SKM-1 (cell line): Measurements from ENCODE around the gene CDH18.

Source experiments
- DNase-seq: peaks from one replicate; lab custom pipeline; 2025; ENCODE audit not compliant: unreplicated experiment; lab: John Stamatoyannopoulos, UW

The CDH18 gene

DNA sequence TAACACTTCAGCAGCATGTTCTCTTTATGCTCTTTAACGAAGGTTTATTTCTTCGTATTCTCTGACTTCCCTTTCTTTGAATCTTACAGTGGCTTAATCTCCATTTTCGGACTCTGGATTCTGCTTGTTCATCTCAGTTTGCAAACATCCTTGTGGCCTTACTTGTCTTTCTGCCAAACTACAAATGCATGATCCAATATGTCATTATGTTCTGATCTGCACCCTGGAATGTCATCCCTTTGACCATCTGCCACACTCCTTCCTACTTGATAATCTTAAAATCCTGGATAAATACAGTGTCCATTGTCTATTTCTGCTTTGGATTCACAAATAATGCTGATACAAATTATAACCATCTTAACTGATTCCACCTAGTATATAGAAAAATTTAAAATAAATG lies 499.2 kb downstream of the CDH18 start:
- no peak for DNase-seq

DNA sequence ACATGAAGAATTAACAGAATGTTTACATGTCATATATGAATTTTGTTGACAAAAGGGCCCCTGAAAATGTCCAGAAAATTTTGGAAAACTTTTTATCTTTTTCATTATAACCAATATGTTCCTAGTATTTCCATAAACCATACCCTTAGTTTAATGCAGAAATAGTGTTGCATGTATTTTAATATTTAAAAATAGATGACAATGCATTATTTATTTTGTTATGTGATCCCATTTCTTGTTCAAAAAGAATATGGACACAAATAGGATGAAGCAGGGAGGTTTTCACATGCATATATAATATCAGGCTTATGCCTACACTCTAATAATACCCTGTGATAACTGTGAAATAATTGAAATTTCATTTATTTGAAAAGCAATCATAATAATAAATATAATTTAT lies 500.5 kb downstream of the CDH18 start:
- DNase-seq = no peak

DNA sequence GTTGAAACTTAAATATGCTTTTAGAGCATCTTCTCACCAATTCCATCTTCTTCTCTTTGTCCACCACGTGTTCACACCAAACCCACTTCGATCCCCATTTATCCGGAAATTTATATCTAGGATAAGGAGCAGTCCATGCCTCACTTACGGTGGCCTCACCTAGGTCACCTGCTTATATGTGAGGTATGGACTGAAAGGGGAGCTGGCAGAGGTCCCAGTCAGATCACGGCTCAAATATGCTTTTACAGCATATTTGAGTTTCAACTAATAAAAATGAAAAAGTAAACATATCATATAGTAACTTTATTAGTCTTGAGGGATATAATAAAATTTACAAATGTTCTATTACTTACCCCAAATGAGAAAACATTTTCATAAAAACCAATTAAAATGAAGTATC lies 508.4 kb downstream of the CDH18 start:
- no peak for DNase-seq

DNA sequence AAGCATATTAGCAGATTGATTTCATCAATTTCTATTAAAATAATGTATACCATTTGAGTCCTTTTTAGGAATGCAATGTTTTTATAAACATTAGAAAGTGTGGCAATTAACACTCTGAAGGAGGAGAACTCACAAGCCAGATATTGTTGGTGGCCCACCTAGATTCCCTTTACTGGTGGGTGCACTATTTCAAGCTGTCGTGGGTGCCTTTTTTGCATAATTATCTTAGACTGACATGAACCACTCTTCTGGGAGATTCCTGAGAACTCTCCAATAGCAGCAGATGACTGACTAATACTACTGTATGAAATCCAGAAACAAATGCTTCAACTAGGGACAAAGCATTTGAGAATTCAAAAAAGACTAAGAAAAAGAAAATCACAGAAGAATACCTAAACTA lies 526.0 kb downstream of the CDH18 start:
- no peak for DNase-seq

DNA sequence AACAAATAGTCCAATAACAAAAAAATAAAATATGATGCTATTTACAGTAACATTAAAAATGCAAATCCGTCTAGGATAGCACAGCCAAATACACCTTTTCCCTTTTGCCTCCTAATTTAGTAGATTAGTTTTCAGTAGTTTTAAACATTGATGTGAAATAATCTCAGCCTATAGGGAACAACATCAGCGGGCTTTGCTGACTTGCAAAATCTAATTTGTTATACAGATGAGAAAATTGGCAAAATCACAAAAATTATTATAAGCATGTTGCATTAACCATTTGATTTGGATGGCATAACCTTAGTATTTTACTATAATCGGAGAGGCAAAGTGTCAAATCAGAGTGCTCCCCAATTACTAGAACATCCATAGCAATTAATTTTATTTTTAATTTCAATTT lies 563.5 kb downstream of the CDH18 start:
- DNase-seq = no peak
